CD4-positive, alpha-beta T cell treated with Interleukin-21 for 1 hour (primary cell): ENCODE results near the gene TUBGCP2.
"Not testable (repeated sequence)": the region's sequence is repeated elsewhere in the genome, so short reads cannot be mapped to it uniquely, and the experiment has no call there.

Experiments
- DNase-seq: peaks from one replicate; pipeline ENCODE4 v3.0.0-alpha.2; 2020

Gene TUBGCP2

GRCh38 chr10:133277277-133277992, 31.2 kb downstream of the TUBGCP2 start:
- no peak for DNase-seq

- peak; percentile 74 for DNase-seq
These were observed 32.1 kb downstream of the TUBGCP2 start, which contains the start of gene ADAM8 for GRCh38 chr10:133276435-133277201. Gene ADAM8, minus strand, starts transcription at chr10:133276868. Its CDS starts 51 bp downstream, at chr10:133276817.

- no peak for DNase-seq
These were observed 32.6 kb downstream of the TUBGCP2 start for GRCh38 chr10:133276100-133276434.

- peak; percentile 67 for DNase-seq
These were observed 33.0 kb downstream of the TUBGCP2 start for GRCh38 chr10:133275684-133276092.

GRCh38 chr10:133274751-133275683, 33.7 kb downstream of the TUBGCP2 start:
- peak; percentile 91 for DNase-seq

GRCh38 chr10:133273534-133274143, 35.0 kb downstream of the TUBGCP2 start:
- DNase-seq = no peak

- no peak for DNase-seq
These were observed 35.7 kb downstream of the TUBGCP2 start for GRCh38 chr10:133272964-133273420.

GRCh38 chr10:133272301-133272963, 36.2 kb downstream of the TUBGCP2 start:
- DNase-seq = no peak

- no peak for DNase-seq
These were observed 37.0 kb downstream of the TUBGCP2 start for GRCh38 chr10:133271521-133272300.

GRCh38 chr10:133270773-133271297, 37.8 kb downstream of the TUBGCP2 start:
- no peak for DNase-seq

GRCh38 chr10:133270204-133270603, 38.5 kb downstream of the TUBGCP2 start:
- no peak for DNase-seq

GRCh38 chr10:133269367-133269766, 39.3 kb downstream of the TUBGCP2 start:
- no peak for DNase-seq

- DNase-seq = no peak
These were observed 40.1 kb downstream of the TUBGCP2 start for GRCh38 chr10:133268532-133268931.

GRCh38 chr10:133267829-133268228, 40.8 kb downstream of the TUBGCP2 start:
- no peak for DNase-seq

GRCh38 chr10:133267293-133267692, 41.4 kb downstream of the TUBGCP2 start:
- DNase-seq = no peak

- no peak for DNase-seq
These were observed 42.4 kb downstream of the TUBGCP2 start for GRCh38 chr10:133266056-133266795.

- not testable (repeated sequence) for DNase-seq
These were observed 43.6 kb downstream of the TUBGCP2 start for GRCh38 chr10:133265052-133265451.

GRCh38 chr10:133264461-133264860, 44.2 kb downstream of the TUBGCP2 start:
- DNase-seq = peak; percentile 61

GRCh38 chr10:133263674-133264073, 45.0 kb downstream of the TUBGCP2 start:
- DNase-seq = no peak

GRCh38 chr10:133262696-133263095, 46.0 kb downstream of the TUBGCP2 start:
- no peak for DNase-seq
